Gastrocnemius medialis (tissue), 4 donors: ENCODE results near the gene ABHD12B. TPM values are rescaled to one million over a fixed set of nuclear protein-coding genes. Genes with fewer than 3 reads are reported as not detected.
"Not testable (repeated sequence)": the region's sequence is repeated elsewhere in the genome, so short reads cannot be mapped to it uniquely, and the experiment has no call there.

ENCODE experiments used
- ATAC-seq, 2 donors: fragments of 150-250 bp; one replicate each; pipeline ENCODE4 v1.9.1; 2016
- DNase-seq, 2 donors: peaks; one replicate each; pipeline ENCODE4 v3.0.0-alpha.2; 2019
- H3K27ac ChIP-seq, 4 donors: fragments of 200-600 bp; sonication (generic); 1 replicate in 1 of 4; 2 replicates in 3 of 4; pipeline ENCODE4 v1.5.1; 2016 to 2018; ENCODE audit warnings: mild to moderate bottlenecking in 2 of 4, moderate library complexity in 1 of 4
- H3K27me3 ChIP-seq, 3 donors: fragments of 200-600 bp; sonication (generic) in 2 of 3; 1 replicate in 1 of 3; 2 replicates in 2 of 3; pipeline versions ENCODE4 v1.5.1 to v1.6.0; 2016 to 2019; ENCODE audit warnings: mild to moderate bottlenecking in 1 of 3, moderate library complexity in 1 of 3
- H3K36me3 ChIP-seq, 2 donors: fragments of 200-600 bp; sonication (generic) in 1 of 2; one replicate each; pipeline ENCODE4 v1.5.1; 2017 to 2018
- H3K4me1 ChIP-seq, 2 donors: fragments of 200-600 bp; sonication (generic) in 1 of 2; one replicate each; pipeline ENCODE4 v1.5.1; 2016 to 2017; ENCODE audit warnings: mild to moderate bottlenecking in 2 of 2
- H3K4me3 ChIP-seq, 4 donors: fragments of 200-600 bp; sonication (generic) in 3 of 4; 1 replicate in 1 of 4; 2 replicates in 3 of 4; pipeline ENCODE4 v1.5.1; 2016 to 2019; ENCODE audit warnings: mild to moderate bottlenecking in 2 of 4
- H3K9me3 ChIP-seq, 3 donors: fragments of 200-600 bp; sonication (generic) in 2 of 3; 1 replicate in 1 of 3; 2 replicates in 2 of 3; pipeline ENCODE4 v1.5.1; 2016 to 2019
- CTCF ChIP-seq, 5 experiments: fragments of 450-650 bp in 3 of 5; fragments of 200-600 bp in 2 of 5; sonication (generic) in 2 of 5; IDR thresholded peaks in 4 of 5; conservative IDR thresholded peaks in 1 of 5; 1 replicate in 4 of 5; 2 replicates in 1 of 5; pipeline ENCODE4 v1.5.1; 2016 to 2019; ENCODE audit warnings: antibody characterized with exemption in 5 of 5, mild to moderate bottlenecking in 3 of 5, moderate library complexity in 3 of 5
- POLR2A ChIP-seq, 2 donors: fragments of 450-650 bp; IDR thresholded peaks; one replicate each; pipeline ENCODE4 v1.6.1; 2017; ENCODE audit warnings: antibody characterized with exemption in 2 of 2, mild to moderate bottlenecking in 2 of 2, moderate library complexity in 2 of 2
- in situ Hi-C, 4 donors: fragments of 200-750 bp; cut with MboI; loops; one replicate each; pipeline versions ENCODE4 v1.15.0 to v1.8.0; 2017; ENCODE audit warnings: low sequenced_read_pairs in 4 of 4
- intact Hi-C: fragments of 100-400 bp; cut with DNase I; formaldehyde crosslinking; loops from one replicate; pipeline ENCODE4 v1.15.1; 2023; ENCODE audit warnings: low total_unique reads
- total RNA-seq, 4 donors: library from RNA; depleted of rRNA; stranded (reverse); fragments of >200 nt; gene quantifications; one replicate each; pipeline versions ENCODE4 v1.1.0 to v1.2.3, GENCODE V29; 2016

The ABHD12B gene
- total RNA-seq, 4 donors from 2014 or later = not detected

DNA sequence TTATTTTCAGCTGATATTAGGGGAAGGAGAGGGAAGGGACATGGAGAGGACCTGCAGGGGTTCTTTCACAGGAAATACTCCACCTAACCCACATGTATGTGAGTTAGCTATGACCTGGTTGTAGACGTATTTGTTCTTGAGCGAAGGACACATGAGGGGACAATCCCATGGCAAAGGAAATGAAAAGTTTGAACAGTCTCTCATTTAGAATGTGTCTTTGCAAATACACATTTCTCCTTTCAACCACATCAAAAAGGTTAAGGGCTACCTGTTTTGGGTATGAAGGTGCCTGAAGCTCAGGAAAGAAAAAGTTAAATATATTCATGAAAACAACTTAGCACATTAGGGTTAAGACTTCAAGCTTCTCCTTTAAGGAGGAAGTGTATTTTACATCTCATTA is 65.0 kb downstream of the ABHD12B start:
- H3K4me3 ChIP-seq = no peak overlapping the region
- TF ChIP-seq POLR2A (IDR thresholded peaks at IDR 0.05) (no peak), CTCF (IDR thresholded peaks at IDR 0.05 in 4 of 5, conservative IDR thresholded peaks at IDR 0.05 in 1 of 5) (no peak)
- H3K27ac ChIP-seq = no peak overlapping the region
- ATAC-seq (no peak), DNase-seq (no peak)
- in situ Hi-C loops (no loop called here), intact Hi-C loops (no loop called here)
- H3K36me3 ChIP-seq = no peaks in the 10 kb centered on the region
- no peaks in the 10 kb centered on the region for H3K4me1 ChIP-seq
- H3K9me3 ChIP-seq = no peaks in the 10 kb centered on the region
- H3K27me3 ChIP-seq = no peaks in the 10 kb centered on the region

DNA sequence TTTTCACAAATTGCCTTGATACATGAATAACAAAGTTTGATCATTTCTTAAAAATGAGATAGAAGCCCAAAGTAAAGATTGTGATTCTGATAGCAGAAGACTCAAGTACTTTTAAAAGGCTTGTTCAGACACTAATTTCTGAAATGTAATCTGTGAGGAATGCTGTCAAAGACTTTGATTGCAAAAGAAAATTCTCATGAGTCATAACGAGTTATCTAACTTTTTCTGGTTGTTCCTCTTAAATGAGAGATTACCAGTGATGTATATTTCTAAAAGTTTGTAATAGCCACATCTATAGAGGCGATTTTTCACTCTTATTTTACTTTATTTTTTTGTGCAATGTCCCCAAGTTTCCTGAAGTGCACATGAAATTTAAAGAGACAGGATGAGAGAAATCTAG is 65.5 kb downstream of the ABHD12B start:
- DNase-seq = no peak
- no peaks in the 10 kb centered on the region for H3K4me1 ChIP-seq
- no peaks in the 10 kb centered on the region for H3K9me3 ChIP-seq
- H3K27ac ChIP-seq = no peak overlapping the region
- H3K36me3 ChIP-seq = no peaks in the 10 kb centered on the region
- in situ Hi-C loops = no loop called here
- H3K27me3 ChIP-seq = no peaks in the 10 kb centered on the region
- TF ChIP-seq POLR2A (IDR thresholded peaks at IDR 0.05) = no peak
- H3K4me3 ChIP-seq = no peak overlapping the region
- intact Hi-C loops = no loop called here
- no peak for ATAC-seq

GRCh38 chr14:50937800-50938199 is 65.9 kb downstream of the ABHD12B start:
- no peaks in the 10 kb centered on the region for H3K36me3 ChIP-seq
- no peaks in the 10 kb centered on the region for H3K9me3 ChIP-seq
- no peaks in the 10 kb centered on the region for H3K27me3 ChIP-seq
- H3K4me3 ChIP-seq = no peak overlapping the region
- no peak overlapping the region for H3K27ac ChIP-seq
- DNase-seq (no peak), ATAC-seq (no peak)
- no peak for TF ChIP-seq CTCF (IDR thresholded peaks at IDR 0.05 in 4 of 5, conservative IDR thresholded peaks at IDR 0.05 in 1 of 5)
- no peak for TF ChIP-seq POLR2A (IDR thresholded peaks at IDR 0.05)
- intact Hi-C loops (no loop called here), in situ Hi-C loops (no loop called here)
- no peaks in the 10 kb centered on the region for H3K4me1 ChIP-seq

GRCh38 chr14:50941151-50941550 is 69.3 kb downstream of the ABHD12B start:
- TF ChIP-seq POLR2A (IDR thresholded peaks at IDR 0.05) (no peak), CTCF (IDR thresholded peaks at IDR 0.05 in 4 of 5, conservative IDR thresholded peaks at IDR 0.05 in 1 of 5) (no peak)
- in situ Hi-C loops (no loop called here), intact Hi-C loops (loop anchor here (10.0 kb wide), 1 partner anchor 844 kb away; no protein-coding TSS in a partner anchor)
- DNase-seq = no peak
- no peak overlapping the region for H3K27ac ChIP-seq
- no peak overlapping the region for H3K4me3 ChIP-seq
- H3K36me3 ChIP-seq = no peaks in the 10 kb centered on the region
- ATAC-seq = no peak
- no peaks in the 10 kb centered on the region for H3K9me3 ChIP-seq
- peaks cover 4 to 7% of the 10 kb centered on the region in 2 donors for H3K4me1 ChIP-seq
- H3K27me3 ChIP-seq = peaks cover 0 to 8% (median 3%) of the 10 kb centered on the region in 3 donors

DNA sequence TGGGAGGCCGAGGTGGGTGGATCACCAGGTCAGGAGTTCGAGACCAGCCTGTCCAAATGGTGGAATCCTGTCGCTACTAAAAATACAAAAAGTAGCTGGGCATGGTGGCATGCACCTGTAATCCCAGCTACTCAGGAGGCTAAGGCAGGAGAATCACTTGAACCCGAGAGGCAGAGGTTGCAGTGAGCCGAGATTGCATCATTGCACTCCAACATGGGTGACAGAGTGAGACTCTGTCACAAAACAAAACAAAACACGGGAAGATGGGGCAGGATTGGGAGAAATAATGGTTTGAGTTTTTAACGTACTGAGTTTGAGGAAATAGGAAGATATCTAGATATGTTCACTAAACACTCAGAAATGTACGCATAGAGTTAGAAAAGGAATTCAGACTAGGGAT is 69.8 kb downstream of the ABHD12B start:
- in situ Hi-C loops, H3K4me1 ChIP-seq, H3K9me3 ChIP-seq: not testable (repeated sequence)

More for the DNA sequence above, 69.8 kb downstream of the ABHD12B start:
- H3K27ac ChIP-seq, H3K27me3 ChIP-seq, DNase-seq, ATAC-seq, H3K4me3 ChIP-seq, H3K36me3 ChIP-seq: not testable (repeated sequence)
- intact Hi-C loops = loop anchor here (10.0 kb wide), 1 partner anchor 843 kb away; no protein-coding TSS in a partner anchor
